ENCODE measurements around the gene MARCKSL1. TPM values are rescaled to one million over a fixed set of nuclear protein-coding genes. Genes with fewer than 3 reads are reported as not detected.

The MARCKSL1 gene
- total and polyA plus RNA-seq, 2 of the 13 experiments (the other 11 are each of a cell fraction or from before 2014, with no cell fraction given): 81.9 to 155 TPM

GRCh38 chr1:32372149-32372756 is 36.2 kb upstream of the MARCKSL1 start (continued):
- TF ChIP-seq NFATC3 (CRISPR knock-in tag; IDR thresholded peaks at IDR 0.05) (no peak), PRMT3 (CRISPR knock-in tag; IDR thresholded peaks at IDR 0.05; ENCODE audit: borderline replicate concordance, low read depth) (no peak), ZNF7 (CRISPR knock-in tag; IDR thresholded peaks at IDR 0.05) (no peak), STAG1 (CRISPR knock-in tag; IDR thresholded peaks at IDR 0.05) (peak; percentile 67), ATF5 (CRISPR knock-in tag; IDR thresholded peaks at IDR 0.05; ENCODE audit: low read depth) (no peak), ZNF660 (CRISPR knock-in tag; IDR thresholded peaks at IDR 0.05; ENCODE audit: borderline replicate concordance, low read depth) (no peak), RBFOX2 (IDR thresholded peaks at IDR 0.05; ENCODE audit: low read depth, low read length) (0 out of 2 replicates have a peak, but pooled peaks have one; percentile 5), RERE (CRISPR knock-in tag; IDR thresholded peaks at IDR 0.05; ENCODE audit: low read depth) (no peak)

Measured in HepG2 (cell line).